D341Med (cell line): Measurements from ENCODE around the gene FOXS1.

Experiments used
- DNase-seq: peaks from one replicate; pipeline ENCODE4 v3.0.0; 2012; ENCODE audit warnings: low spot score

FOXS1 gene

DNA sequence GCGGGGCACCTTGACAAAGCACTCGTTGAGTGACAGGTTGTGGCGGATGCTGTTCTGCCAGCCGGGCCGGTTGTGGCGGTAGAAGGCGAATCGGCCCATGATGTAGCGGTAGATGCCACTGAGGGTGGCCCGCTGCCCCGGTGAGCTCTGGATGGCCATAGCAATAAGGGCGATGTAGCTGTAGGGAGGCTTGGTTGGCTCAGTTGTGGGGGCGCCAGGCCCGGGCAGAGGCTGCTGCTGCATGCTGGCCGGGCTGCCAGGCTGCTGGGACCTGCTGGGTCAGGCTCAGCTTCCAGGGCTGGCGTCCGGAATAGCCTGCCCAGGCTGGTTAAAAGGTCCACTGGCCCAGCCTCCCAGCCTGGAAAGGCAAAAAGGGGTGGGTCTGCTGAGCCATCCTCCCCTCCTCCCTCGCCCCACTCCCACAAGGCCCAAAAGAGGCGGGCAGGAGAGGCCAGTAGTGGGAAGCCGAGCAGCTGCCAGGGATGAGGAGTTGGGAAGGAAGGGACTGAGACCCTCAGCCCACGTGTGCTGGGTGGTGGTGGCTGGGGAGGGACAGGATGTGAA lies at the start of gene FOXS1:
TSS of gene FOXS1 (minus strand) at position 305 of the 564 bp plus-strand sequence. CDS start at position 243, 62 bp downstream.
- no peak for DNase-seq

DNA sequence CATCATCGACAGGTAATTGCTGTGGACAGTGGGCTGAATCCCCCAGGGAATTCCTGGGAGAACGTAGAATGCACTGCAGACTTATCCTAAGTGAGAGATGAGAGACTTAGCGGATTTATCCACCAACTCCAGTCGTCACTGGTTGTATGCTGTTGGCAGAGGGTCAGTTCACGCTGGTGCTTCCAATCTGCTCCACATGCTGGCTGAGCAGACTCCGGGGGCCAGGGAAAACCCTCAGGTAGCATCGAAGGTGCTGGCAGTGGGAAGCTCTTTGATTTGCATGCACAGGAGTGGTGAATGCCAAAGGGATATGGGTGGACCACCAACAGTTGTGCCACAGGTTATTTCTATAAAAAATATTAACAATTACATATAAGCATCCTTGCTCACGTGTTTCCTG lies 45.2 kb upstream of the FOXS1 start:
- no peak for DNase-seq

DNA sequence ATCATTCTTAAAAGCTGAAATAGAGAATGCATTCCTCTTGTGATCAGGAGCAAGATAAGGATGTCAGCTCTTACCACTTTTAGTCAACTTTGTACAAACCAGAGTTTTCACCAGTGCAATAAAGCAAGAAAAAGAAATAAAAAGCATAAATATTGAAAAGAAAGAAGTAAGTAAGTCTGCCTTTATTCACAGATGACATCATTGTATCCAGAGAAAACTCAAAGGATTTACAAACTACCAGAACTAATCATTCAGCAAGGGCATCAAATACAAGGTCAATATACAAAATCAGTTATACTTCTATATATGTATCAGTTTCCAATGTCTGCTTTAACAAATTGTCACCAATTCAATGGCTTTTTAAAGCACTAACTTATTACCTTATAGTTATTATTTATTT lies 38.4 kb upstream of the FOXS1 start:
- DNase-seq, result no peak

DNA sequence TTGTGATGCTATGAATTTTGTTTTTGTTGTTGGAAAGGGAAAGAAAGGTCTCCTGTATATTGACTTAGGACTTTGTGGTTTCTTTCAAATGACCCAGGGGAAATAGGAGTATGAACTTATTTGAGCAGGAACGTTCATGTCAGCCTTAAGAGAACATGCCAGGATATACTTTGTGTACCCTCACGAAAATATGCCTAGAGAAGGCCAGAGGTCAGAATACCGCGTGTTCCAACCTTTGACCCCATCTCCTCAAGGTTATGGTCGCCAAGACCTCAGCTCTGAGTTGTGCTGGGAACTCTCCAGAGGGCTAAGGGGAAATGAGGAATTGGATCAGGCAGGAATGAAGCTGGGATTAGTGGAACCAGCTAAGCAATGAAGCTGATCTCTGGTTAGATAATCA lies 36.5 kb upstream of the FOXS1 start:
- no peak for DNase-seq

DNA sequence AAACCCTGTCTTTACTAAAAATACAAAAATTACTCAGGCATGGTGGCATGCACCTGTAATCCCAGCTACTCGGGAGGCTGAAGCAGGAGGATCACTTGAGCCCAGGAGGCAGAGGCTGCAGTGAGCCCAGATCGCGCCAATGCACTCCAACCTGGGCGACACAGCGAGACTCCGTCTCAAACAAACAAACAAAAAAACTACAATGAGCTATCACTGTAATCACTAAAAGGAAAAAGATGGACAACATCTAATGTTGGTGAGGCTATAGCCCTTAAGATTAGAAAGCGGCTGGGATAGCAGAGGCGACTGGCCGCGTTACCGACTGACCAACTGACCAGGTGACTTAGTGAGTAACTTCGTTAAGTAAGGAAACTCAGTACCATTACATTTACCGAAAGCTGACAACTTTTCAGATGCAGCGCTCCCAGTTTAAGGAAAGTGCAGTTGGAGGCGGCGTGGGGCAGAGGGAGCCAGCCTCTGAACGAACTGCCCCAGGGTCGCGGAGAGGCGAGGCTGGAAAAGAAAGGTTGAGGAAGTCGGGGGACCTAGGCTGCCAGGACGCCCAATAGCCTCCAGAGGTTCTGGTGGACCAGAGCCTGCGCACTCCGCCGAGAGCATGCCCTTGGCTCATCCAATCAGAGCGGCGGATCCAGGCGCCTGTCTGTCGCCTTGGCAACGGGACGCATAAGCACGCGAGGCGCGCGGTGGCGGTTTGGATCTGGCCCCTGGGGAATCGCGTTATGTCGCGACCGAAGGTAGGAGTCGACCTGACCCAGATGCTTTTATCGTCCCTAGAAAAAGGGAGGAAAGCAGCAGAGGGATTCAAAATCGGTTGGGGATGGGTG lies 34.0 kb upstream of the FOXS1 start:
- DNase-seq, result peak; percentile 96

DNA sequence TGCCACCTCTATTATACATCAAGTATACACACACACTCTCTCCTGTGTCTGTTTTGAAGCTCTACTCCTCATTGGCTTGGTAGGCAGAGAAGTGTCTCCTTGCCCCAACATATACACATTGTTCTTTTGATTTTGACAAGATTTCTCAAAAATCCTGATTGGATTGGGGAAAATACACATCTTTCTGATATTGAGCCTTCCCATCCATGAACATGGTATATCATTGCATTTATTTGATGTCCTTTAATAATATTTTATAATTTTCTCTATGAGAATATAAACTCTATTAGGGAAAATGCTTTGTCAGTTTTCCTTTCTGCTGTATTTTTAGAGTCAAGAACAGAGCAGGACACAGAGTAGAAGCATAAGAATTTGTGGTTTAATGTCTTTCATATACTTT lies 32.3 kb upstream of the FOXS1 start:
- DNase-seq, result no peak

DNA sequence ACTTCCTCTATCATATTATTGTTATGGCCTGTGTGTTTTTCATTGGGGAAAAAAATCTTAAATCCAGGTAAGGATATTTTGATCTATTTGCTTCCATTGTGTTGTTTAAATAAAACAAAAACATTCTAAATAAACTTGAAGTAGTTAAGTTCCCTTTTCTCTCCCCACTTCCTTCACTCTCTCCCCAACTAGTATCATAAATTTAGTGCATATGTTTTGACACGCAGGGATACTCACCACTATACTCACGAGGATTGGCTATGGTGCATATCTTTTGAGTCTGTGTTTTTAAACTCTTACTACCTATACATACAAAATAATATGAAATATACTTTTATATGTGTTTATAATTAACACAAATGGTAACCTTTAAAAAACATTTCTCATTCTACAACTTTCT lies 30.3 kb upstream of the FOXS1 start:
- no peak for DNase-seq

DNA sequence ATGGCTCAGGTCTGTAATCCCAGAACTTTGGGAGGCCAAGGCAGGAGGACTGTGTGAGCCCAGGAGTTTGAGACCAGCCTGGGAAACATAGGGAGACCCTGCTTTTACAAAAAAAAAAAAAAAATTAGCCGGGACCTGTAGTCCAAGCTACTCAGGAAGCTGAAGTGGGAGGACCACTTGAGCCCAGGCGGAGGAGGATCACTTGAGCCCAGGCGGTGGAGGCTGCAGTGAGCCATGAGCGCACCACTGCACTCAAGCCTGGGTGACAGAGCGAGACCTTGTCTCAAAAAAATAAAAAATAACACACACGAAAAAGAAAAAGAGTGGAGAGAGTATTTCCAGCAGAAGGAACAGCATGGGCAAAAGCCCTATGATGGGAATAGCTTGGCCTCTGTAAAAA lies 27.0 kb upstream of the FOXS1 start:
- DNase-seq, result no peak

DNA sequence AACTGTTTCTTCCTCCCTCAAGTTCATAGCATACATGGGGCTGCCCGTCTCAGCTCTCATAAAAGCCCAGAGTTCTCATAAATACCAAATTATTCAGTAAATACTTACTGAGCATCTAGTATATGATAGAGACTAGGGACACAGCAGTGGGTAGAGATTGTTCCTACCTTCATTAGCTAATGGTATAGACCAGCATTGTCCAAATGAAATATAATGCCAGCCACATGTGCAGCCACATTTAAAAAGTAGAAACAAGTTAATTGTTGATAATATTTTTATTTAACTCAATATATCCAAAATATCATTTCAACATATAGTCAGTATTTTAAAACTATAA lies 26.2 kb upstream of the FOXS1 start:
- DNase-seq, result no peak

DNA sequence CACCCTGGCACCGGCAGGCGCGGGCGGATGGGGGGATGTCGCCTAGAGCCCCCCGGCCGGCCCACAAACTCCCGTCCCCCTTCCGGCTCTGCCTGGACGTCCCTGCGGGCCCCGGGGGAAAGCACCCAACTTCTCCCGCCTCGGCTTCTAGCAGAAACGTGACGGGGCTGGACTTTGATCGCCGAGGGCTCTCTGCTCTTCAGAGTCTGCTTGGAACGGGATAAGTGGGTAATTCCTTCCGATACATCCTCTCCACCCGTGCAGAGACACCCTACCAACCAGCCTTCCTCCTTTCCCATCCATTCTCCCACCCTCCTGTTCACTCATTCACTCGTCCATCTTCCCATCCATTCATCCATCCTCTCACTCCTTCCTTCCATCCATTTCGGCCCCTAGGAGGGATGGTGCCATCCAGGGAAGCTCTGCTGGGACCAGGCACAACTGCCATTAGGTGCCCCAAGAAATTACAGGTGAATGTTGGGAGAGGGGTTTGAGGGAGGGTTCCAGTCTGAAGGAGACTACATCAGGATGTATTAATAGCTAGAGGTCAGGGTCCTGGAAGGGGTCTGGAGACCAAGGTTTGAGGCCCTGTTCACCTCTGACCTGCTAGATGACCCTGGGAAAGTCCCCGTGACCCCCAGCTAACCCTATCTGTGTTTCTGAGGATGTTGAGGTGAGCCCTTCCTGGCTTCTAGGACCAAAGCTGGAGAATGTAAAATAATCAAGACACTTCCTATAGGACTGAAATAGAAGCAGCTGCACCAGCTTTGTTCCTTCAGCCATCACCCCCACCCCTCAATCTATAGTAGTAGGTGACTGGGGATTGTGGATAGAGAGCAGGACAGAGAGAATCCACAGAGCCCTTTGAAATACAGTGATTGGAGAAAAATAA lies 25.6 kb upstream of the FOXS1 start:
- DNase-seq, result no peak

DNA sequence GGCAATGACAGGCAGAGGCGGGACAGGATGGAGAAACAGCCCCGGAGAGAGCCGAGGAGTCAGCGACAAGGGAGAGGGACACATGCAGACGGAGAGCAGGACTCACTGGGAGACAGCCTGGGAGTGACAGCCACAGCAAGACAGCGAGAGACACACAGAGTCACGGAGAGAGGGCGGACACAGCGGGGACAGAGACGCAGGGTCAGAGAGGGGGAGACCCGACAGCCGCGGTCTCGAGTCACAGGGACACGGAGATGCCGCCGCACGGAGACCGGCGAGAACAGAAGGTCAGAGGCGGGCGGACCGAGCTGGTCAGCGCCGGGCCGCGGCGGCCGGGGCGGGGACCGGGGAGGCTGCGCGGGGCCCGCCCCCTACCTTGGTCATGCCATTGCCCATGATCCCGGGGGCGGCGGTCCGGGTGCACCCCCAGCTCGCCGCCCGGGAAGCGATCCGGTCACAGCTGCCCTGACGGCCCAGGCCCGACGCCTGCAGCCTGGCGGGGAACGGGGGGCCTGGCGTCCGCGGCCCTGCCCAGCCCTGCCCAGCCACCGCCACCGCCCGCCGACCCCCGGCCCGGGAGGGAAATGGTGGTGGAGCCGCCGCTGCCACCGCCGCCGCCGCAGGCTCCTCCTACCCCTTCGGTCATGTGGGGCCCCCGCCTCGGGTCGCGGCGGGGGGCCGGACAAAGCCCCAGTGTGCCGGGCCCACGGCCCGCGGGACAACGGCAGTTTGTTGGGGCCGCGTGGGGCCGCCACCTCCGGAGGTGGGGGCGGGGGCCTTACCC lies 24.7 kb upstream of the FOXS1 start, which contains the start of the genes DUSP15 and TTLL9:
TSS of gene DUSP15 (minus strand) at position 586 of the 784 bp plus-strand sequence. CDS start at position 396, 190 bp downstream.
TSS of gene TTLL9 (plus strand) at position 693 of the 784 bp plus-strand sequence. CDS start 493 bp downstream, outside the sequence.
- DNase-seq, result peak; percentile 64

DNA sequence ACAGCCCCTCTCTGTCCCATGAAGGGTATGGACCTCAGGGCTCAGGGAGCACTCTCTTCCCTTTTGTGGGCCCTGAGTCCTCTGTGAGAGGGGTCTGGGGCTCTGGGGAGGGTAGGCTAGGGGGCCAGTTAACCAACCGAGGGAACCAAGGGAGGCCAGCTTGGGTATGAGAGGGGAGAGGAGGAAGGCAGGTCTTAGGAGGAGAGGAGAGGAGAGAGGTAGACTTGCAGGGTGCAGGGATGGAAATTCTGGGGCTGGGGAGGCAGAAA lies 24.2 kb upstream of the FOXS1 start:
- no peak for DNase-seq

DNA sequence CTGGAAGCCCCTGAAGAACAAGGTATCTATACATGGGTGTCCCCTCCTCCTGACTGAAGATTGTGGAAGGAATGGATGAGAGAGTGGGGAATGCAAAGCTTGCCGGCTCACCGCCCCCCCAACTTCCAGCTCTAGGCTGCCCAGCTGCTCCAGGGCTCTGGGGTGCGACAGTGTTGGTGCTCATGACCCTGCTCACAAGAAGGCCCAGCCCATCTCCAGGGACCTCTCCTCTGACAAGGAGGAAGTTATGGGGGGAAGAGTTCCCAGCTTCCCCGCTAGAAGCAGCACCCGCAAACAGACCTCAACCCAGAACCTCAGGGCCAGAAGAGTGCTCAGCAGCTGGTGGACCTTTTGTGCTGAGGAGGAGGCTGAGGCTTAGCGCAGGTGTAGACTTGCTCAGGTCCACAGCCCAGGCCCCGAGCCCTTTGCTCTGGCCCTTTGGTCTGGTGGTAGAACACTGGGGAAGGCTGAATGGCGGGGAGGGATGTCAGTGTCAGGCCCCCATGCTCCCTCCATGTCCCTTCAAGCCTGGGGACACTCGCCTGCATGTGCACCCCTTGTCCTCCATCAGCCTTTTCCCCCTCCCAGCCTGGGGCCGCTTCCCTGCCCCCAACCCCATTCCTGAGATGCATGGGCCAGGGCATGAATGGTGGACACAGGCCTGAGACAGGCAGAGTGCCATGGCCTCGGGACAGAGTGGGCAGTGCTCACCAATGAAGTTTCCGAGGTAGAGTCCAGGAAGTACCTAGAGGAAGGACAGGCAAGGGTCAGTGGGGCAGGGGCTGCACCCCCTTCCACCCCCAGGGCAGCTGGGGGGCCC lies 23.7 kb upstream of the FOXS1 start:
- no peak for DNase-seq

DNA sequence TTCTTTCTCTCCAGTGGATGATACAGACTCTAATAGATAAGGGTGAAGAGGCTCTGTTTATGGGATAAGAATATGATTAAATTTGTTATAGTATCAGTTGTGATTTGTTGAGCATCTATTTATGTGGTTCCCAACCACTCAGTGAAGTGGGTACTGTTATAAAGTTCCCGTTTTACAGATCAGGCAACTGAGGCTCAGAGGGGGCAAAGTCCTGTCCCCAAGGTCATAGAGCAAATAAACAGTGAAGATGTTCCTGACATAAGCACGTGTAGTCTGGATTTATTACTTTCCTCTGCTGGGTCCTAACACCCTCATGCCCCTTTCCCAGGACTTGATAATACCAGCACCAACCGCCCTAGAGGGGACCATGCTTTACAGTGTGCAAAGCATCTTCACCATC lies 20.8 kb upstream of the FOXS1 start:
- DNase-seq, result no peak

DNA sequence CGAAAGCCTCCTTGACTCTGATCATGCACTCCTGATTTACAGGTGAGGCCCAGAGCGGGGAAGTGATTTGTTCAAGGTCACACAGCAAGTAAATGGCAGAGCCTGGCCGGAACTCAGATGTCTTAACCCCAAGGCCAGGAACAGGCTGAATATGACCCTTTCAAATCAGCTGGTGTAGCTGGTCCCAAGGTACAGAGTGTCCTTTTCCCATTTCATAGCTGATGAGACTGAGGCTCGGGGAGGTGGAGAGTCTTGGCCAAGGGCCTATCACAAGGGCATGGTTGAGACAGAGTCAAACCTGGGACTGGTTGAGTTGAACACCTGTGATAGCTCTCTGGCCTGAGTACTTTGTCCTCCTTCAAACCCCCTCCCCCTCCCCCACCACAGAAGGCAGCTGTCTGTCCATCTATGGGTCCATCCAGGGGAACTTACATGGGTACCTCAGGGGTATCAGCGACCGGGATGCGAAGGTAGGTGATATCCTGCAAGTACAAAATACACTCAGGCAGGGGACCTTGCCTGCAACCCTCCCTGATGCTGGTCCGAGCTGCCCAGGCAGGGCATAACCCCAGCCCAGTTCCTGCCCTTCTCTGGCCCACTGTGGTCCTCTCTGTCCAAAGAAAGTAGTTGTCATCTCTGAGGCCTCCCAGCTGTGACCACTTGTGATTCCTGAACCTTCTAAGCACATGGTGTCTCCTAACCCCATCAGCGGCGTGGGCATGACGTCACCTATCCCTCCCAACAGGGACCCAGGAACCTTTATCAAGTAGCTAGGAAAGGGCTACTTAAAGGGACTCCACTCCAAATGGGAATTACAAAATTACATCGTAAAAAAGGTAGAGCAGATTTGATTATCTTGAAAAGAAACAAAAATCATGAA lies 19.4 kb upstream of the FOXS1 start:
- DNase-seq, result no peak

DNA sequence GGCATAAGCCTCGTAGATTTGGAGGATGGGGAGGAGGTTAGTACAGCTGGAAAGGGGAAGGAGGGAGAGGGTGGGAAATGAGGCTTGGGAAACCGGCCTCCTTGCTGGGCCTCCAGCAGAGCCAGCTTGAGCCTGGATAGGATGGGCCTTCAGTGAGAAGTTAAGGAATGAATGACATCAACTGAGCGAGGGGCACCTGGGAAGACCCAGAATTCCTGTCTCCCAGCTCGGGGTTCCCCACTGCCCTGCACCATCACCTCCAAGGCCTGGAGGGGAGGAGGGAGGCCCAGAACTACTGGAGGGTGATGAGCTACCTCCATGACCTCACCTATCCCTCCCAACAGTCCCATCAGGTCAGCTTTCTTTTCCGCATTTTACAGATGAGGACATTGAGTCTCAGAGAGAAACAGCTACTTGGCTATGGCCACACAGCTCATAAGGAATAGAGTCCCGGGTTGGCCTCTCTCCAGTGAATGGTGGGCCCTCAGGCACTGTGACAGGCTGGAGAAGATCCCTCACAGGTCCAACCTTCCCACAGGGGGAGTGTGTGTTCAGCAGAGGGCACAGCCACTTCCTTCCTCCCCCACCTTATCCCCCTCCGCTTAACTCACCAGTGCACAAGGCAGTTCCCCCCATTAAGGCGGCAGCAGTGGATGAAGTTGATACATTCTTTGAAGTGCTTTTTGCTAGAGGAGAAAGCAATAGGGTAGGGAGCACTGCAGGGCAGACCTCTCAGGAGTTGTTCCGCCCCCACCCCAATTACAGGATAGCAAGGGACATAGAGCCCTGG lies 18.1 kb upstream of the FOXS1 start:
- DNase-seq, result no peak

DNA sequence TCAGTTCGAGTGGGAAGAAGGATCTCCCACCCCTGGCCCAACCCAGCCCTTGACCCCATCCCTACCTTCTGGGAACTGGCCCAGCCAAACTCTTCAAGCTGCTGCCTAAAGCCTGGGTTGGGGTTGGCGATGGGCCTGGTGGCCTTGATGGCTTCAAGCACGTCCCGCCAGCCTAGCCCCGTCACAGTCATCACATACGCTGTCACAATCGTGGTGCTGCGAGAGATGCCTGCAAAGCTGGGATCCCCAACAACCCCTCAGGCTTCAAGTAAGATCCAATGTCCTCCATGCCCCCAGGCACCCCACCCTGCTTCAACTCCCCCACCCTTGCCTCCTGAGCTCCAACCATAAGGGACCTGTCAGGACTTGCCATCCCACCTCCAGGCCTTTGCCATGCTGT lies 17.1 kb upstream of the FOXS1 start:
- no peak for DNase-seq

DNA sequence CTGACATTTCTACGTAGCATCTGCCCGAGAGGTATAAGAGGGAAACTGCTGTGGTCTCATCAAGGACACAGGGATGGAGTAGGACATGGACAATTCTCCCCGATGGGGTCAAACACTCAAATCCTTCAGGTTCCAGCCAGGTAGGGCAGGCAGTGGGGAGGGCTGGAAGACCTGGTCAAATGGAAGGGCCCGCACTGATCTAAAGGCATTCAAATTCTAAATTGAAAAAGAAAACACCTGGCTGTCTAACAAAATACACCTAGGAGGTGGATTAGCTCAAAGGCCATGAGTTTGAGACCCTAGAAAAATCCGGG lies 16.7 kb upstream of the FOXS1 start:
- DNase-seq, result no peak

DNA sequence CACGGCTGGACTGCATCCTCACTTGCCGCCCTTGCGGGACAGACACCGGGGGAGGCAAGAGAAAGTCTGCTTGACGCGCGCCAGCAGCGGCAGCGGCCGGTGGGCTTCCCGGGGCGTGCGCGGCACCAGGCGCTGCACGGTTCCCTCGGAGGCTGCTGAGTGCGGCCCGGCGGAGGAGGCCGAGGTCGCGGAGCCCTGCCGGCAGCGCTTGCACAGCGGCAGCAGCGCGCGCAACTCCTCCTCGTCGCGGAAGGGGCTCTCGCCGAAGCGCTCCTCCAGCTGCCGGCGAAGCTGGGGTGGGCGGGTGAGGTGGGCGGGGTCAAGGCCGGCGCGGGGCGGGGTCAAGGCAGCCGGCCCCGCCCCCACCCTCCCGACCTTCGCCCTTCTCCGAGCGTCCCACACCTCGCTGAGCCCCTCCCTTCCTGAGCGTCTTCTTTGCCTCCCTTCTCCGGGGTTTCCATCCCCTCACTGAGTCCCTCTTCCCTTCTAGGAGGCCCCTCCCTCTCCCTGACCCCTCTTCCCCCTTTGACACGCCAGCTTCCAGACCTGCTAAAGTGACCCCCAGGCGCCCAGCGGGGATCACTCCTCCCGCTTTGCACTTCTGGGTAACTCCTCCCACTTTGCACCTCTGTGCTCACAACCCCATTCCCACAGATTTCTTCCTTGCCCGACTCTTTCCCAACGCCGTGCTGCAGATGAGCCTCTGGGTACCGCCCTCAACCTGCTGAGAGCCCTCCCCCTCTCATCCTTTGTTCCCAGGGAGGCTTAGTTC lies 16.2 kb upstream of the FOXS1 start:
- peak; percentile 94 for DNase-seq
